Thymus (tissue), 11 donors: ENCODE data around the gene TMX2. TPM values are rescaled to one million over a fixed set of nuclear protein-coding genes. Genes with fewer than 3 reads are reported as not detected.
"Not testable (repeated sequence)": the region's sequence is repeated elsewhere in the genome, so short reads cannot be mapped to it uniquely, and the experiment has no call there.

Source experiments
- DNase-seq, 9 donors: peaks; one replicate each; pipeline ENCODE4 v3.0.0-alpha.2; 2013; ENCODE audit warnings: low spot score in 9 of 9, low read depth in 6 of 9, missing footprints in 1 of 9
- H3K27ac ChIP-seq, 2 donors: one replicate each; pipeline ENCODE4 v1.5.1; 2013; ENCODE audit warnings: control low read depth in 1 of 2, low read depth in 1 of 2, low read length in 1 of 2, mild to moderate bottlenecking in 1 of 2, moderate library complexity in 1 of 2
- H3K27me3 ChIP-seq, 2 donors: one replicate each; pipeline ENCODE4 v1.5.1; 2013; ENCODE audit warnings: low read length in 1 of 2; ENCODE audit not compliant: control insufficient read depth in 2 of 2, insufficient read depth in 1 of 2
- H3K36me3 ChIP-seq, 2 donors: one replicate each; pipeline ENCODE4 v1.5.1; 2013; ENCODE audit warnings: low read length in 1 of 2, mild to moderate bottlenecking in 1 of 2, moderate library complexity in 1 of 2; ENCODE audit not compliant: control insufficient read depth in 2 of 2, insufficient read depth in 2 of 2
- H3K4me1 ChIP-seq, 2 donors: one replicate each; pipeline ENCODE4 v1.5.1; 2013; ENCODE audit warnings: low read length in 2 of 2; ENCODE audit not compliant: control insufficient read depth in 2 of 2, insufficient read depth in 2 of 2
- H3K4me3 ChIP-seq, 2 donors: one replicate each; pipeline ENCODE4 v1.5.1; 2013; ENCODE audit warnings: low read length in 2 of 2, control low read depth in 1 of 2, mild to moderate bottlenecking in 1 of 2
- H3K9me3 ChIP-seq, 2 donors: one replicate each; pipeline ENCODE4 v1.5.1; 2013; ENCODE audit warnings: low read length in 1 of 2, mild to moderate bottlenecking in 1 of 2; ENCODE audit not compliant: control insufficient read depth in 2 of 2, insufficient read depth in 1 of 2
- WGBS: extraction: QIAGEN DNeasy Blood & Tissue Kit; methylation state at CpG from one replicate; pipeline ENCODE4 v1.1.7; 2013; 5-methylcytosine and 5-hydroxymethylcytosine counted together
- polyA plus RNA-seq: library from polyadenylated mRNA; stranded (reverse); fragments of 200-250 nt; gene quantifications from one replicate; pipeline ENCODE4 v1.2.3, GENCODE V29; 2013
- total RNA-seq: library from RNA; stranded (reverse); fragments of 120-200 nt; gene quantifications from one replicate; pipeline ENCODE4 v1.2.4, GENCODE V29; 2013
- donor health status: healthy.

The TMX2 gene
- total and polyA plus RNA-seq, 2 donors = 60.2 to 61.4 TPM

DNA sequence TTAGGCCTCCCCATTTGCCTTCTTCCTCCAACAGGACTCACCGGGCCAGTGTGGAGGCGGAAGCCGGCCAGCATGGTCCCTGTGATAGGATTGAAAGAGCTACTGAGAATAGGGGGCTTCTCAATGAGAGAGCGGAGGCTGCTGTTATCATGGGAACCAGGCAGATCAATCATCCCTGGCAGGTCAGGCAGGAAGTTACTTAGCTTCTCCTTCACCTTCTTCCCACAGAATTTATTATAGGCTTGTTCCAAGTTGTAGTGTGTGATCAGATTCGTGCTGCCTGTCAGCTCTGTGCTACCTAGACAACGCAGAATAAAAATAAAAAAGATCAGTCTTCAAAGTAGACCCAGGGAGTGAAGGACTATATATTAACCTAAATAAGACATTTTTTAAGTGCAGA lies 7.5 kb upstream of the TMX2 start:
- no peaks in the 10 kb centered on the region for H3K4me1 ChIP-seq
- H3K27ac ChIP-seq = no peak overlapping the region
- no peak overlapping the region for H3K4me3 ChIP-seq
- WGBS = 97% methylated on average over 6 of the region's 6 CpGs
- H3K9me3 ChIP-seq = no peaks in the 10 kb centered on the region
- no peak for DNase-seq
- no peaks in the 10 kb centered on the region for H3K27me3 ChIP-seq
- H3K36me3 ChIP-seq = peaks cover 43 to 48% of the 10 kb centered on the region in 2 donors

DNA sequence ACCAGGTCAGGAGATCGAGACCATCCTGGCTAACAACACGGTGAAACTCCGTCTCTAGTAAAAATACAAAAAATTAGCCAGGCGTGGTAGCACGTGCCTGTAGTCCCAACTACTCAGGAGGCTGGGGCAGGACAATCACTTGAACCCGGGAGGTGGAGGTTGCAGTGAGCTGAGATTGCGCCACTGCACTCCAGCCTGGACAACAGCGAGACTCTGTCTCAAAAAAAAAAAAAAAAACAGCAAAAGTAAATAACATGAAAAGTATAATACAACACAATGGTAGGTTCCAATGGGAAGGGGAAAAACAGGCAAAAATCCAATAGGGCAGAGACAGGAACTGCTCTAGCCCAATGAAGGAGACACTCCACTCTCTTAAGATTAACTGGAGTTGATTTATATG lies 7.0 kb upstream of the TMX2 start:
- WGBS = 99% methylated on average over 8 of the region's 8 CpGs
- H3K4me3 ChIP-seq, DNase-seq, H3K4me1 ChIP-seq, H3K27ac ChIP-seq, H3K9me3 ChIP-seq, H3K27me3 ChIP-seq: not testable (repeated sequence)
- H3K36me3 ChIP-seq = peaks cover 40 to 44% of the 10 kb centered on the region in 2 donors

- peaks cover 3 to 5% of the 10 kb centered on the region in 2 donors for H3K36me3 ChIP-seq
- H3K4me3 ChIP-seq = no peak overlapping the region
- 98% methylated on average over 5 of the region's 5 CpGs for WGBS
- no peaks in the 10 kb centered on the region for H3K27me3 ChIP-seq
- no peaks in the 10 kb centered on the region for H3K9me3 ChIP-seq
- no peak overlapping the region for H3K27ac ChIP-seq
- DNase-seq = no peak
- H3K4me1 ChIP-seq = peaks cover 18 to 19% of the 10 kb centered on the region in 2 donors
Measured at GRCh38 chr11:57709802-57710367, 2.5 kb upstream of the TMX2 start.

GRCh38 chr11:57711414-57712255 lies 758 bp upstream of the TMX2 start, which contains the start of gene MED19:
TSS of gene MED19 (minus strand) at chr11:57712215. CDS start at chr11:57712179, 36 bp downstream.
- WGBS = 11% methylated on average over 51 of the region's 51 CpGs
- H3K27ac ChIP-seq = peak within 1 kb of the TSS; percentile 84 to 87
- H3K36me3 ChIP-seq = no peaks in the 10 kb centered on the region
- H3K27me3 ChIP-seq = no peaks in the 10 kb centered on the region
- H3K4me1 ChIP-seq = peaks cover 18 to 19% of the 10 kb centered on the region in 2 donors
- H3K4me3 ChIP-seq = peak within 1 kb of the TSS; percentile 73 to 100
- H3K9me3 ChIP-seq = no peaks in the 10 kb centered on the region
- DNase-seq = peak; percentile 36 to 81 (median 58)

DNA sequence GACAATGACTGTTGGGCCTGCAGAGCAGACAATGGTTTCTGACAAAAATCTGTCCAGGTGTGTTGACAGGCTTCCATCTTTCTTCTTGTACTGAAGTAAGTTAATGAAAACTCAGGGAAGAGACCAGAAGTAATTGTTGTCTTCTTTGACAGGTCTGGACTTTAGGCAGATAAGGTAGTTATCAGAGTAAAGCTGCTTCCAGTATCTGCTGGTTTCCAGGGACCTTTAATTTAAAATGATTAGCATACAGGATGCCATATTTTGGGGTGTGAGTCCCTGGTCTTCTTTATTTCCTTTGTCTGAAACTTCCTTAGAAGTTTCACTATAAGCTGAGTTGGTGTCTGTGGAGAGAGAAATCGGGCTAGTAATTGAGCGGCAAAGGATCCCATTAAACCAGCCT lies 1.4 kb downstream of the TMX2 start:
- DNase-seq = no peak
- Histone ChIP-seq H3K27me3 (no peaks in the 10 kb centered on the region), H3K4me3 (peak overlapping the region in 1 of 2 donors; percentile 73), H3K36me3 (peaks cover 5% of the 10 kb centered on the region in 2 donors), H3K27ac (no peak overlapping the region), H3K4me1 (peaks cover 18 to 19% of the 10 kb centered on the region in 2 donors), H3K9me3 (no peaks in the 10 kb centered on the region)
- 99% methylated on average over 2 of the region's 2 CpGs for WGBS

- Histone ChIP-seq H3K36me3 (peaks cover 5 to 24% of the 10 kb centered on the region in 2 donors), H3K4me1 (peaks cover 11 to 14% of the 10 kb centered on the region in 2 donors)
- not testable (repeated sequence) for DNase-seq, H3K27me3 ChIP-seq, H3K27ac ChIP-seq, H3K4me3 ChIP-seq, H3K9me3 ChIP-seq
- WGBS = 97% methylated on average over 25 of the region's 34 CpGs
Measured at GRCh38 chr11:57716726-57717125, 4.3 kb downstream of the TMX2 start.

GRCh38 chr11:57727185-57727584 lies 14.8 kb downstream of the TMX2 start:
- H3K36me3 ChIP-seq = peaks cover 0 to 13% of the 10 kb centered on the region in 2 donors
- WGBS = 93% methylated on average over 2 of the region's 2 CpGs

GRCh38 chr11:57728829-57729228 lies 16.4 kb downstream of the TMX2 start:
- no peaks in the 10 kb centered on the region for H3K4me1 ChIP-seq
- whole genome bisulfite sequencing = 92% methylated on average over 7 of the region's 7 CpGs
- H3K36me3 ChIP-seq = peaks cover 0 to 8% of the 10 kb centered on the region in 2 donors
- H3K27me3 ChIP-seq = no peaks in the 10 kb centered on the region
- no peak for DNase-seq
- H3K27ac ChIP-seq = no peak overlapping the region
- no peak overlapping the region for H3K4me3 ChIP-seq
- H3K9me3 ChIP-seq = no peaks in the 10 kb centered on the region

More at GRCh38 chr11:57727185-57727584, 14.8 kb downstream of the TMX2 start:
- Histone ChIP-seq H3K9me3 (no peaks in the 10 kb centered on the region), H3K4me1 (no peaks in the 10 kb centered on the region), H3K27ac (no peak overlapping the region), H3K27me3 (no peaks in the 10 kb centered on the region), H3K4me3 (no peak overlapping the region)
- no peak for DNase-seq

DNA sequence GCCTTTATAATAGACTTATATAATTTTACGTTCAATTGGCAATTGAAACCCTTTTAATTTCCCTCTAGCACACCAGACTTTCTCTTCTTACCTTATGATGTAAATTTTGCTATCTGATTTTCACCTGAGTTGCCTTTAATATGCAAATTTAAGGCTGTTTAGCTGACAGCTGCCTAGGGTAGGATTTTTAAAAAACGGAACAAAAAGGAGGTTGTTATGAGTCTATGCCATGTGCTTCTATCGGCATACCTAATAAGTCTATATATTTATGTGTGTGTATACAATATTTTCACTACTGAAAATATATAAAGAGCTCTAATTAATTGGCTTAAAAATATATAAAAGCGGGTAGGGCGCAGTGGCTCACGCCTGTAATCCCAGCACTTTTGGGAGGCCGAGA lies 17.1 kb downstream of the TMX2 start:
- Histone ChIP-seq H3K27me3 (no peaks in the 10 kb centered on the region), H3K4me3 (no peak overlapping the region), H3K27ac (no peak overlapping the region), H3K36me3 (peaks cover 0 to 8% of the 10 kb centered on the region in 2 donors), H3K4me1 (no peaks in the 10 kb centered on the region), H3K9me3 (no peaks in the 10 kb centered on the region)
- WGBS = 98% methylated on average over 7 of the region's 7 CpGs
- no peak for DNase-seq
